ENCODE data around the gene SSX4.
"Not testable (repeated sequence)": the region's sequence is repeated elsewhere in the genome, so short reads cannot be mapped to it uniquely, and the experiment has no call there.

The SSX4 gene, protein sequence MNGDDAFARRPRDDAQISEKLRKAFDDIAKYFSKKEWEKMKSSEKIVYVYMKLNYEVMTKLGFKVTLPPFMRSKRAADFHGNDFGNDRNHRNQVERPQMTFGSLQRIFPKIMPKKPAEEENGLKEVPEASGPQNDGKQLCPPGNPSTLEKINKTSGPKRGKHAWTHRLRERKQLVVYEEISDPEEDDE

DNA sequence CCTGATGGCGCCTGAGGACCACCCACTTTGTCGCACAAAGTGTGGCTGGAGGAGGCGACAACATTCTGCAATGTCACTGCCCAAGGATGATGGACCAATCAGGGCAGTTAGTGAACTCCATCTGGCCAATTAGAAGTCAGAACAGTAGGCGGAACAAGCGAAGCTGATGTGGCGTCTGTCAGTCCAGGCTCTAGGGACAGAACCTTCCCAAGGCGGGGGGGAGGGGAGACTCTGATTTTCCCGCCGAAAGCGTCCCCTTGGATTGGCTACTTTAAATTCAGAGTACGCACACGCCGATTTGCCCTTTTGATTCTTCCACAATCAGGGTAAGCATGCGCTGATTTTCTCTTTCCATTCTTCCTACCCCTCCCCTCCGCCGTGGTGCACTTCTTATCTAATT lies at the start of gene SSX4:
SSX4 (plus strand) TSS at position 301 of the 400 bp plus-strand sequence. CDS start 515 bp downstream, outside the sequence.
- DNase-seq (ENCODE audit: low read depth in 2 of 2, low spot score in 1 of 2): not testable (repeated sequence)

DNA sequence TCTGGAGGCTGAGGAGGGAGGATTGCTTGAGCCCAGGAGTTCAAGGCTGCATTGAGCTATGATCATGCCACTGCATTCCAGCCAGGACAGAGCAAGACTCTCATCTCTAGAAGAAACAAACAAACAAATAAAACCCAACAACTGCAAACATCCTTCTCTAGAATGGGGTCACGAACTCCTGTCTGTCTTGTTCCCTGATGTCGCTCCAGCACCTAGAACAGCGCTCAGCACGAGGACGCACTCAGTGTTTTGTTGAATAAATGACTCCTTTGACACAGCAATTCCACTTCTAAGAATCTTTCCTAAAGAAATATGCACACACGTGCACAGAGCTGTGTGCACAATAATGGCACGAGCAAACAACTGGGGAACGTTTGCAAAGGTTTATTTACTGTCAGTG lies 37.3 kb upstream of the SSX4 start:
- not testable (repeated sequence) for DNase-seq (ENCODE audit: low read depth in 2 of 2, low spot score in 1 of 2)

DNA sequence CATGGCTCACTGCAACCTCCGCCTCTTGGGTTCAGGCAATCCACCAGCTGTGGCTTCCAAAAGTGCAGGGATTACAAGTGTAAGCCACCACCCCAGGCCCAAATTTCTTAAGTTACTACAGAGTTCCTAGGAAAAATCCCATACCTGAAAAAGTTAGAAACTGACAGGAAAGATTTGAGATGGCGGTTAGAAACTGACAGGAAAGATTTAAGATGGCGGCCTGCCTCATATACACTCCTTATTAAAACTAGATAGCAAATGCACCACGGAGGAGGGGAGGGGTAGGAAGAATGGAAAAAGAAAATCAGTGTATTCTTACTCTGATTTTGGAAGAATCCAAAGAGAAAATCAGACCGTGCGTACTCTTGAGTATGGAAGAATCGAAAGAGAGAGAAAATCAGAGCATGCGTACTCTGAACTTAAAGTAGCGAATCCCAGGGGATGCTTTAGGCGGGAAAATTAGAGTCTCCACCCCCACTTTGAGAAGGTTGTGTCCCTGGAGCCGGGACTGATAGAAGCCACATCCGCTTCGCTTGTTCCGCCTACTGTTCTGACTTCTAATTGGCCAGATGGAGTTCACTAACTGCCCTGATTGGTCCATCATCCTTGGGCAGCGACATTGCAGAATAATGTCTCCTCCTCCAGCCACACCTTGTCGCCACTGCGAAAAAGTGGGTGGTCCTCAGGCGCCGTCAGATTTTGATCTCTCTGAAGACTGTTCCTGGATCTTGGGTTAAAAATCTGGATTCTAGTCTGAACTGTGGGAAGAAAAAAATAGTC lies 26.8 kb upstream of the SSX4 start, which contains the start of gene SSX3:
SSX3 (minus strand) TSS at position 389 of the 780 bp plus-strand sequence. CDS start 1,454 bp downstream, outside the sequence.
- not testable (repeated sequence) for DNase-seq (ENCODE audit: low read depth in 2 of 2, low spot score in 1 of 2)

DNA sequence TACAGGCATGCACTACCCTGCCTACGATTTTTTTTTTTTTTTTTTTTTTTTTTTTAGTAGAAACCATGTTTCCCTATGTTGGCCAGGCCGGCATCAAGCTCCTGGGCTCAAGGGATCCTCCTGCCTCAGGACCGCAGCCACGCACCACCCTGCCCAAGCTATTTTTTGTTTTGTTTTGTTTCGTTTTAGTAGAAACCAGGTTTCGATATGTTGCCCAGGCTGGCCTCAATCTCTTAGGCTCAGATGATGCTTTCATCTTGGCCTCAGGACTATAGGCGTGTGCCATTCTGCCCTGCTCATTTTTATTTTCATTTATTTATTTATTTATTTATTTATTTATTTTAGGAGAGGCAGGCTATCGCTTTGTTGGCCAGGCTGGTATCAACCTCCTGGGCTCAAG lies 25.7 kb upstream of the SSX4 start:
- DNase-seq (ENCODE audit: low read depth in 2 of 2, low spot score in 1 of 2): no peak

DNA sequence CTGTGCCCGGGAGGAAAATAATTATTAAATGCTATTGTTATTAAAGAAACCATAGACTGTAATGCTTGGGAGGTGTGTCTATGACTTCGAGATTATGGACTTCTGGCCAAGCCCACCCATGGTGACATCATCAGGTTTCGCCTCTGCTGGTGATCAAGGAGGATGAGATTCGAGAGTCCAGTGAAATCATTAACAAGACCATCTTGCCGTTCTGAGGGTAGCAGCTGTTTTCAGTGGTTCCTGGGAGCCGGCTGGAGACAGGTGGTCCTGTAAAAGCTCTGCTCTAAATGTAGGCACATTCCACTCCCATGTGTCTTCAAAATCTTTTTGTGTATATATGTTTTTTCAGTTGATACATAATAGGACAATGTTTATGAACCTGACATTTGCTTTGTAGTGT lies 24.1 kb upstream of the SSX4 start:
- DNase-seq (ENCODE audit: low read depth in 2 of 2, low spot score in 1 of 2): not testable (repeated sequence)

DNA sequence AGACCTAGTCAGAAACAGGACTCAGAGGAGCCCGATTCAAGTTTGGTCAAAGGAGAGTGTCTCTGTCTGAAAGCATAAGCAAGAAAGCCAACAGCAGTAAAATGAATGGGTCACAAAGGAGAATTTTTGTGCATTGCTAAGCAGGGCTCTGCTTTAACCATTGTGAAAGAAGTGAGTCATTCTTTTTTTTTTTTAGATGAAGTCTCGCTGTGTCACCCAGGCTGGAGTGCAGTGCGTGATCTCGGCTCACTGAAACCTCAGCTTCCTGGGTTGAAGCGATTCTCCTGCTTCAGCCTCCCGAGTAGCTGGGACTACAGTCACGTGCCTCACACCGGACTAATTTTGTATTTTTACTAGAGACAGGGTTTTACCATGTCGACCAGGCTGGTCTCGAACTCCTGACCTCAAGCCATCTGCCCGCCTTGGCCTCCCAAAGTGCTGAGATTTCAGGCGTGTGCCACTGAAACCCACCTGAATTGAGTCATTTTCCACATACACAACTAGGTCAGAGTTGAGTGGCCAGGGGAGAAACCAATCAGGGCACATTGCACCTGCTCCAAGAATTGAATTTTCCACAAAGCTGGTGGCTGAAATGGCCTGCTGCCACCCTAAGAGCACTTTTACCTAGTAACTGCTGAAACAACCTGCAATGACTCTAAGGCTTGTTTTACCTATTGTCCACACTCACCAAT lies 15.5 kb upstream of the SSX4 start:
- not testable (repeated sequence) for DNase-seq (ENCODE audit: low read depth in 2 of 2, low spot score in 1 of 2)

DNA sequence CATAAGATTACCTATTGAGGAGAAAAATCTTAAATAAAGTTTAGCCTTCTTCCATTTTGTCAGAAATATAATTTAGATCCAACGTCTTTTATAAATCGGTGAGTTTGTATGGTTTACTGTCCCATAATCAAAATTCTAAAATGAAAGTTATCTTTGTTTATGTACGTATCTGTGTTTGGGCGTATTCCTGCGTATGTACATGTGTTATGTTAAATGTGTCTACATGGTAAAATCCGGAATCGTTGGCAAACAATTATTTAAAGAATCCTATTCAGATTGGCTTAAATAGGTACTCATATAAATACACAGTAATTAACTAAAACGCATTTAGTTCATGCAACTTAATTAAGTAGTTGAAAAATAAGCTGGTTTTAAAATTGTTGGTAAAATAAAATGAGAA lies 12.9 kb upstream of the SSX4 start:
- DNase-seq (ENCODE audit: low read depth in 2 of 2, low spot score in 1 of 2): not testable (repeated sequence)

DNA sequence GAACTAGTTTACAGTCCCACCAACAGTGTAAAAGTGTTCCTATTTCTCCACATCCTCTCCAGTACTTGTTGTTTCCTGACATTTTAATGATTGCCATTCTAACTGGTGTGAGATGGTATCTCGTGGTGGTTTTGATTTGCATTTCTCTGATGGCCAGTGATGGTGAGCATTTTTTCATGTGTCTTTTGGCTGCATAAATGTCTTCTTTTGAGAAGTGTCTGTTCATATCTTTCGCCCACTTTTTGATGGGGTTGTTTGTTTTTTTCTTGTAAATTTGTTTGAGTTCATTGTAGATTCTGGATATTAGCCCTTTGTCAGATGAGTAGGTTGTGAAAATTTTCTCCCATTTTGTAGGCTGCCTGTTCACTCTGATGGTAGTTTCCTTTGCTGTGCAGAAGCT lies 13.6 kb downstream of the SSX4 start:
- DNase-seq (ENCODE audit: low read depth in 2 of 2, low spot score in 1 of 2): not testable (repeated sequence)

DNA sequence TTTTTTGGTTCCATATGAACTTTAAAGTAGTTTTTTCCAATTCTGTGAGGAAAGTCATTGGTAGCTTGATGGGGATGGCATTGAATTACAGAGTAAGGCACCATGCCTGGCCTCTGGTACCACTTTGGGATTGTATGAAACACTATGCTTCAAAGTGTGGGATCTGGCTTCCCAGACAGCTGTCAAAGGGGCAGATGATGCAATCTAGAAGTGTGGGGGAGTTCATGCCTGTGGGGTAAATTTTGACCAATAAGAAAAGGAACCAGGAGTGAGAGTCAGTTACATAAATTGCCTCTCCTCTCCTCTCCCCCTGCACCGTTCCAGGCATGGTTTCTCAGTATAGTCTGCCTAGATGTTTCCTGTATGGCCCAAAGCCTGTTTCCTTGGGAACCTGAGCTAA lies 14.5 kb downstream of the SSX4 start:
- DNase-seq (ENCODE audit: low read depth in 2 of 2, low spot score in 1 of 2): not testable (repeated sequence)

DNA sequence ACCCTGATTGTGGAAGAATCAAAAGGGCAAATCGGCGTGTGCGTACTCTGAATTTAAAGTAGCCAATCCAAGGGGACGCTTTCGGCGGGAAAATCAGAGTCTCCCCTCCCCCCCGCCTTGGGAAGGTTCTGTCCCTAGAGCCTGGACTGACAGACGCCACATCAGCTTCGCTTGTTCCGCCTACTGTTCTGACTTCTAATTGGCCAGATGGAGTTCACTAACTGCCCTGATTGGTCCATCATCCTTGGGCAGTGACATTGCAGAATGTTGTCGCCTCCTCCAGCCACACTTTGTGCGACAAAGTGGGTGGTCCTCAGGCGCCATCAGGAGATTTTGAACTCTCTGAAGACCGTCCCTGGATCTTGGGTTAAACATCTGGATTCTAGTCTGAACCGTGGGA lies 28.5 kb downstream of the SSX4 start, which contains the start of gene SSX4B:
SSX4B (minus strand) TSS at position 101 of the 400 bp plus-strand sequence. CDS start 588 bp downstream, outside the sequence.
- DNase-seq (ENCODE audit: low read depth in 2 of 2, low spot score in 1 of 2): not testable (repeated sequence)

DNA sequence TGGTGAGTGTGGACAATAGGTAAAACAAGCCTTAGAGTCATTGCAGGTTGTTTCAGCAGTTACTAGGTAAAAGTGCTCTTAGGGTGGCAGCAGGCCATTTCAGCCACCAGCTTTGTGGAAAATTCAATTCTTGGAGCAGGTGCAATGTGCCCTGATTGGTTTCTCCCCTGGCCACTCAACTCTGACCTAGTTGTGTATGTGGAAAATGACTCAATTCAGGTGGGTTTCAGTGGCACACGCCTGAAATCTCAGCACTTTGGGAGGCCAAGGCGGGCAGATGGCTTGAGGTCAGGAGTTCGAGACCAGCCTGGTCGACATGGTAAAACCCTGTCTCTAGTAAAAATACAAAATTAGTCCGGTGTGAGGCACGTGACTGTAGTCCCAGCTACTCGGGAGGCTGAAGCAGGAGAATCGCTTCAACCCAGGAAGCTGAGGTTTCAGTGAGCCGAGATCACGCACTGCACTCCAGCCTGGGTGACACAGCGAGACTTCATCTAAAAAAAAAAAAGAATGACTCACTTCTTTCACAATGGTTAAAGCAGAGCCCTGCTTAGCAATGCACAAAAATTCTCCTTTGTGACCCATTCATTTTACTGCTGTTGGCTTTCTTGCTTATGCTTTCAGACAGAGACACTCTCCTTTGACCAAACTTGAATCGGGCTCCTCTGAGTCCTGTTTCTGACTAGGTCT lies 43.8 kb downstream of the SSX4 start:
- not testable (repeated sequence) for DNase-seq (ENCODE audit: low read depth in 2 of 2, low spot score in 1 of 2)

DNA sequence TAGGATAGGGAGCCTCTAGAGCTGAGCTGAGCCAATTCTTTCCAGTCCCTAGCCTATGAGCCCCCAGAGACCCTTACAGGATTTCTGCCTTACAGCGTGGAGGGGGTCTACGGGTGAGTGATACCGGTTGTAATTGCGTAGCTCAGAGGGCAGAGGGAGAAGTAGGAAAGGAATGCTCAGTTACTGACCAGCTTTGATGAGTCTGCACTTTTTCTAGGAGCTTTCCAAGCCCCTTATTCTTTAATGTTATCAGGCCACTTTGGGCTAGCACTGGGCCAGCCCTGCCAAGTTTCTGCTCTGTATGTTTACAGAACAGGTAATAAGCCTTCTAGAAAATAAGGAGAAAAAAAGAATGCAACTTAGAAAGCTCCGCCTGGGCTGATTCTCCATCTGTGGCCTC lies 46.3 kb downstream of the SSX4 start:
- not testable (repeated sequence) for DNase-seq (ENCODE audit: low read depth in 2 of 2, low spot score in 1 of 2)

DNA sequence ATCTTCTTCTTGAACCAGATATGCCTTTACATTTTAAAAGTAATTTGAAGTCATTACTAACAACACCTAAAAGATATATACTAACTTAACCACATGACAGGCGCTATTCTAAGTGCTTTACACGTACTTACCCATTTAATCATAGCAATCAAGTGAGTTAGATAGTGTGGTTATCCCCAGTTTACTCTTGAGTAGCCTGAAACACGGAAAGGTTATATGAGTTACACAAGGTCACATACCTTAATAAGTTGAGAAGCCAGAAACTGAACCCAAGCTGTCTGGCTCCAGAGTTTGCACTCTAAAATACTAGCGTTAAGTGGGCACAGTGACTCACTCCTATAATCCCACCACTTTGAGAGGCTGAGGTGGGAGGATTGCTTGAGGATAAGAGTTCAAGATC lies 46.8 kb downstream of the SSX4 start:
- not testable (repeated sequence) for DNase-seq (ENCODE audit: low read depth in 2 of 2, low spot score in 1 of 2)

DNA sequence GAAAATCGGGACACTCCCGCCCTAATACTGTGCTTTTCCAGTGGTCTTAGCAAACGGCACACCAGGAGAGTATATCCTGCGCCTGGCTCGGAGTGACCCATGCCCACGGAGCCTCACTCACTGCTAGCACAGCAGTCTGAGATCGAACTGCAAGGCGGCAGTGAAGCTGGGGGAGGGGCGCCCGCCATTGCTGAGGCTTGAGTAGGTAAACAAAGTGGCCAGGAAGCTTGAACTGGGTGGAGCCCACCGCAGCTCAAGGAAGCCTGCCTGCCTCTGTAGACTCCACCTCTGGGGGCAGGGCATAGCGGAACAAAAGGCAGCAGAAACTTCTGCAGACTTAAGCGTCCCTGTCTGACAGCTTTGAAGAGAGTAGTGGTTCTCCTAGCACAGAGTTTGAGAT lies 50.4 kb downstream of the SSX4 start:
- not testable (repeated sequence) for DNase-seq (ENCODE audit: low read depth in 2 of 2, low spot score in 1 of 2)
